NOMO-1 treated with DMSO at 0.1 percent for 48 hours (cell line): ENCODE measurements around the gene MAD1L1.
A peak's percentile ranks its signal among the peaks of the same experiment; 100 is the strongest.

Experiments
- DNase-seq: peaks from one replicate; lab custom pipeline; 2025; ENCODE audit not compliant: unreplicated experiment; lab: John Stamatoyannopoulos, UW

Gene MAD1L1

DNA sequence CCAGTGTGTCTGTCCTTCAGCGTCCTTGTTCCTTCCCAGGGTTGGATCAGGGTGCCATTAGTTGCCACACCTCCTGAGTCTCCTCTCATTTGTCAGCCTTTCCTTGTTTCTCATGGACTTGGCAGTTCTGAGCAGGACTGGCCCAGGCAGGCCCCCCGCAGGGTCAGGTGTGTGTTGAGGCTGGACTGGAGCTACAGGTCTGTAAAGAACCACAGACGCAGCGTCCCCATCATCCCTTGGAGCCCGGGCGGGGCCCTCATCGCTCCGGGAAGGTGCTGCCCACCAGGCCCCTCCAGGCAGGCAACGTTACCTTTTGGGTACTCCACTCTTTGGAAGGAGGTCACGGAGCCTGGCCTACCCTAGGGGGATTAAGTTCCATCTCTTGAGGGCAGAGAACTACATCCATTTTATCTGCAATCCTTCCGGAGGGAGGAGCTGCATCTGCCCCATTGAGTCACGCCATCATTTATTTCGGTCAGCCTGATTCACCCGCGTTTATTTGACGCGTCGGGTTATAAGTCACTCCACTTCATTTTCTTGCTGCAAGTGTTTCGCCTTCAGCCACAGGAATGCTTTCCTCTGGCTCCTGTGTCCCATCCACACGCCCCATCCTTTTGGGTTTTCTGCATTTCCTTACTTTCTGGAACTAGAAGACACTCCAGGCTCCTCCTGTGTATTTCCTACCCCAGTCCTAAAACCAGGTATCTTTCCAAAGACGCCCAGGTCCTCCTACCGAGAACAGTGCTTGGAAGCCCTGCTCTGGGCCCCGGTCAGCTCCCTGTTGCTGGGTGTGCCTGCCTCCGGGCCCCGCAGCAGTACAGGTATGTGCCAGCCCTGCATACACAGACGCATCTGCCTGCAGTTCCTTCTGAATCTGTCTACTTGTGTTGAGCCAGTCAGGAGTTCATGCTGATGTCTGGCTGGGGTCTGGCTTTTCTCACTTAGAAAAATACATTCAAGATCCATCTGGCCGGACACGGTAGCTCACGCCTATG, 141.9 kb downstream of the MAD1L1 start:
- no peak for DNase-seq

DNA sequence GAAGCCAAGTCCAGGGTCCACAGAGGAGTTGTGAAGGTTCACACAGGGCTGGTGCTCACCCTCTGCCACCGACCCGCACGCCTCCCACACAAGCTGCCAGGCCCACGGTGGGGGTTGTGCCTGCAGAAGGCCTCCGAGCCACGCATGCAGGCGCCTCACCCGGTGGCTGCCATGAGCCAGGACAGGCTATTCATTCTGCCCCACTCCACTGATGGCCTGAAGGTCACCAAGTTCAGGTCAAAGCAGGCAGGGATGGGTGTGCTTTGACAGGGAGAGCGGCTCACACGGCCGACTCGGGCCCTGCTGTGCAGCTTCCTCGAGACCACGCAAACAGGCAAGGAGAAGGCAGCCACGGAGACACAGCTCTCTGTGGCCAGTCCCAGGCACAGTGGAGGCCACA, 143.9 kb downstream of the MAD1L1 start:
- no peak for DNase-seq

DNA sequence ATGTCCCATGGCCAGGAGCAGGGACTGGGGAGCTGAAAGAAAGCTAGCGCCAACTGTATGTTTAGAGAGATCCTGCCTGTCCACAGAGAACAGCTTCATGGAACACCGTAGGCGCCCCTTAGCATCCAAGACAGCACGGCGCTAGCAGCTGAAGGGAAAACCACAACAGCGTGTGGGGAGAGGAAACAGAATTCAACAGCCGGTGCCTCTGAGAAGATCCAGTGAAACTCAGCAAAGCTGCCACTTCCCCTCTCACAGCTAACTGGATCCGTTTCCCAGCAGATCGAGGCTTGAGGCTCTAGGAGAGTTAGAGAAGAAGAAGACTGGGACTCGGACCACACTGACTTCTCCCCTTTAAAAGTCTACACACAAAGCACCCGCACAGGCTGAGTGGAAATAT, 145.0 kb downstream of the MAD1L1 start:
- peak; percentile 84 for DNase-seq

DNA sequence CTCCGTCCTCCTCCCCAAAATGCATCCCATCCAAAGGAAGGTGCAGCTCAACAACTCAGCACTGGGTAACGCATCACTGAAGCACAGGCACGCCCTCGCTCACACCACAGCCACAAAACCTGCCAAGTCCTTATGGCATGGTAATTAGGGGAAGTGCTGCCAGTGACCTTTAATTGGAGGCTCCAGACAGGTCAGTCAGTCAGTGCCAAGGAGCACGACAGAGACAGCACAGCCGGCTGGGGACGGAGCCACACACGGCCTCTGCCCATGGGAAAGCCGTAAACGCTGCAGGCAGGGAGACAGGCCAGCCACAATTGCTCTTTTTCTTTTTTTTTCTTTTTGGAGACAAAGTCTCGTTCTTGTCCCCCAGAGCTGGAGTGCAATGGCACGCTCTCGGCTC, 146.5 kb downstream of the MAD1L1 start:
- no peak for DNase-seq

DNA sequence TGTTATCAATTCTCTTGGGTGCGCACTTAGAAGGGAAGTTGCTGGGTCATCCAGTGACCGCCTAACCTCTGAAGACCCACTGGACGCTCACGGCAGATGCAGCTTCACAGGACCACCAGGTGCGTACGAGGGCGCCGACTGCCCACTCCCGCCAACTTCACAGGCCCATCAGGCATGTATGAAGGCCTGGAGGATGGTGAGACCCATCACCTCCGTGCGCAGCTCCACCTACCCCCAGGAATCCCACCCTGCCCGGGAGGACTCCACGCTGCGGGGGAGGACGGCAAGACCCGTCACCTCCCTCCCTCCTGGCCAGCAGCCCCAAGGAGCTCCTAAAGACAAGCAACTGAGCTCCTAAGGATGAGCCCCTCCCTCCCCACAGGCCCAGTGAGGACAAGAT, 146.9 kb downstream of the MAD1L1 start:
- no peak for DNase-seq

DNA sequence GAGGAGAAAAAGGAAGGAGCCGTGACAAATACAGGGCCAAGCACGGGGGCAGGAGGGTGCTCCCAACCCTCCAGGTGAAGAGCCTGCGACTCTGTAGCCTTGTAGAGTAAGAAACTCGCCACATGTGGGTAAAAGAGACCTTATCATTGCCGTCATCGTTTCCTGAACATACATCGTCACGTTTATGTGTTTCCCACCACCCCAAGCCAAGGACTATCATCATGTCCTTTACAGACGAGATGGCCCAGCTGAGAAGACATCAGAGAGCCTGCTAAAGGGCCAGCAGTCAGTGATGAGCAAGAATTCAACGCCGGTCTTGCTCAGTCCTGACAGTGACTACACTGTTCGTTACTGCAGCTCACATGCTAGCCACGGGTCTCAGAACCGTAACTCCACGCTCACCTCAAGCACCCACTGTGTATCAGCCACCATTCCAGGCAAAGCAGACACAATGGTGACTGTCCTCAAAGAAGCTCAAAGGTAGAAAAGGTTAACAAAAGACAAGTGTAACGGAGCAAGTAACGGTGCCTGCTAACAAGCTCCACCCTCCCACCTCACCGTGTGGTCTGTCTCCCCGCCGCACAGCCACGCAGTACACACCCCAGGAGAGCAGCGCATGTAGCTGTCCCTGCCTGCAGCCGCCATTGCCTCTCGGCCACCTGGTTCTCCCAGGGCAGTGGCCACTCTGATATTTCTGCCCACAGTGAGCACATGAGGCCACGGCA, 147.8 kb downstream of the MAD1L1 start:
- DNase-seq: no peak

DNA sequence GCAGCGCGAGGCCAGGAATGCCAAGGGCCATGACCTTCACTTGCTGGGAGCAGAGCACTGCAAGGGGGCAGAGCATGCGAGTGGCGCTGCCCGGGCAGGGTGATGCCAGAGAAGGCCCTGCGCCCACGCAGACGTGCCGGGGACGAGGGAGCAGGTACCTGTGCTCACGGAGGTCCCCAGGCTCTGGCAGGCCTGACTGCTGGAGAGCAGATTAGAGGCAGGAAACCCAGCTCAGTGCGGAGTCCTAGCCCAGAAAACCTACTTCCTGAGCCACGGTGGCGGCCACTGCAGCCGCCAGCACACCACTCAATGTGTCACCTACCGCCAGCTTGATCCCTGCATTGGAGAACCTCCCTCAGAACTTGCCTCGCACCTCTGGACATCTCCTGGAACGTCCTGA, 148.4 kb downstream of the MAD1L1 start:
- DNase-seq: no peak

DNA sequence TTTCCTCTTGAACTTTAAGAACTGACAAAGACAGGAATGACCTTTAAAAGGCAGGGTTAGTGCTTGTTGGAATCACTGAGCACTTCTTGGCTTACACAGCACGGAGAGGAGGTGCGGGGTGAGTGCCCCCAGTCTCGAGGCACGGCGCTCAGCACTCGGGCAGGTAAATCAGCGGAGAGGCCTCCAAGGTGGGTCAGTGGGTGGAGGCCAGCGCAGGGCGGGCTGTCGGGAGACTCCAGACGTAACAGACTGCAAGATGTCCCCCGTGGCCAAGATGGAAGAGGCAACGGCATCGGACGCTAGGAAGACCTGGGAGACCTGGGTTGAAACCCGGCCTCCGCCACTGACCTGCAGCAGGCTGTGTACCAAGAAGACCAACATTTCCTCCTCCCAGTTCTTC, 149.4 kb downstream of the MAD1L1 start:
- DNase-seq: no peak

DNA sequence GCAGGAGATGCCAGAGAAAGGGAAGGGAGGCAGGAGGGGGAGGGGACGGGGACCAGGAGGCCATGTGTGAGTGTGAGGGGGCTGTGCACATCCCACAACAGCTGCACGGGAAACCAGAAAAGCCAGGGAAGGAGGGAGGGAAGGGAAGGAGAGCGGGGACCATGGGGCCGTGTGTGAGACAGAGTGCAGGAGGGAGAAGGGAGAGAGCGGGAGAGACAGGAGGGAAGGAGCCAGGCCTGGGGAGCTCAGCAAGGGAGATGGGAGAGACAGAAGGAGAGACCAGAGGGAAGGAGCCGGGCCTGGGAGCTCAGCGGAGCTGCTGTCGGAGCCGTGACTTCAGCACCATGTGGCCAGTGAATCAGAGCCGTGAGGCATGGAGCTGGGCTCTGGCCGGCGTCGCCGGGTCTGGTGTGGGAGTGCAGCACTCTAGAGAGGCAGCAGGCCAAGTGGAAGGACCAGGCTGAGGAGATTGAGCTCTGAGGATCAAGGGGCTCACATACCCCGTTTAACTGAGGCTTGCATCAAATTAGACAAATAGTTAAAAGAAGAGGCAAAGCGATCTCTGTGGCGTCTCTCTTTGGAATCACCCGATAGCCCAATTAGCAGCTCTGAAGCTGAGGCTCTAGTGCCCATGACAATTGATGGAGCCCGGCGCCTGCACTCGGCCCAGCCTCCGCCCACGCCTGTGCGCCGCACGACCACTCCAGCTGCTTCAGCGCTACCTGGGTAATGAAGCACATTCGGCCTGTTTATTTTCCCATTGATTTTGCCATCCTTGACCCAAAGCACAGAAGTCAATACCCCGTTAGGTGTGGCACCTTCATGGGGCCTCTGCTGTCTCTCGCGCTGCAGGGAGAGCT, 150.4 kb downstream of the MAD1L1 start:
- DNase-seq: no peak

DNA sequence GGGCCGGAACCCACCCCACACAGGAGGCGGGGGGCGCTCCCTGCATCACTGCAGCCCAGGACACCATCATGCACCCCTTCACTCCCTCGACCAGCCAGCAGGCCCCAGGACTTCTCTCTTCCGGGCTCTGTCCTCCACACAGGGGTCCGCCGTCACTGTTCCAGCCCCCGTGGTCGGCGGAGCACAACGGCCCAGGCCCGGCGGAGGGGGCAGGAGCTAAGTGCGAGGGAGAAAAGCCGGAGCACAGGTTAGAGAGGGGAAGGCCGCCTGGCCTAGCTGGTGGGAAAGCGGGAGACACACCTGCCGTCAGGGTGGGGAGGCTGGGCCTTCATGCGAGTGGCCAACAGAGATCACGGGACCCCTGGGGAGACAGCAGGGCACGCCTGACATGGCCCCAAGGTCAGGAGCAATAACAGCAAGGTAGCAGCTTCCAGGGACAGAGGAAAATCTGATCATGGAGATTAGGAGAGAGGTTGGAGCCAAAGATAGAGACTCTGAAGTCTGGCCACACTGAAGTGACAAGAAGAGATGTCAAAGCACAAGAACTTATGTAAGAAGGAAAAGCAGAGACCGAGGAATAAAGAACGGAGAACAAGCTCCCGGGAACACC, 151.1 kb downstream of the MAD1L1 start:
- DNase-seq: no peak

DNA sequence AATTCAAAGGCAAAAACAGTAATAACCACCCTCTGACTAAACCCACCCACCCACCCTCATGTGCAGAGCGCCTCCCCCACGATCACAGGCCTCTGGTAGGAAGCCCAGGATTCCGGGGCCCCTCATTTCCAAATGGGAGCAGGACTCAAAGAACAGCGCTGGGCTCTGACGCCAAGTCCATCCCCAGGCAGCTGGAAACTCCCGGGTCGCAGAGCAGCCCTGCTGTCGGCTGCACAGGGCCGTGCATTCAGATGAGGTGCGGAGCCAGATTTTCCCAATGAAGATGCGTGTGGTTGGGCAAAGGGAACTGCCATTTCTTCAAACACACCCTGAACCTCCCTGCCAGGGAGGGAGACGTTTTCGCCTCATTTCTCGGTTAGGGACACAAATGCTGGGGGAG, 152.3 kb downstream of the MAD1L1 start:
- DNase-seq: no peak

DNA sequence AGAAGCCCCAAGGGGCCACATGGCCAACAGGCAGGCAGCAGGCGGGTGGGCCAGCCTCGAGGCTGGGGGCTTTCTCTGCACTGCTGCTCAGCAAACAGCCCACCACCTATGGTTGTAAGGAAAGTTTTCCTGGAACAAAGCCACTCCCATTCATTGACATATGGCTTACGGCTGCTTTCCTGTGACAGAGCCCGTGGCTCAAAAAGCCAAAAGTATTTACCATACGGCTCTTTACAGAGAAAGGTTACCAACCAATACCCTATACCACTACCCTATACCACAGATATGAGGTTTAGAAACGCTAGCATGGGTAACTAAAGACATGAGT, 152.7 kb downstream of the MAD1L1 start:
- no peak for DNase-seq

DNA sequence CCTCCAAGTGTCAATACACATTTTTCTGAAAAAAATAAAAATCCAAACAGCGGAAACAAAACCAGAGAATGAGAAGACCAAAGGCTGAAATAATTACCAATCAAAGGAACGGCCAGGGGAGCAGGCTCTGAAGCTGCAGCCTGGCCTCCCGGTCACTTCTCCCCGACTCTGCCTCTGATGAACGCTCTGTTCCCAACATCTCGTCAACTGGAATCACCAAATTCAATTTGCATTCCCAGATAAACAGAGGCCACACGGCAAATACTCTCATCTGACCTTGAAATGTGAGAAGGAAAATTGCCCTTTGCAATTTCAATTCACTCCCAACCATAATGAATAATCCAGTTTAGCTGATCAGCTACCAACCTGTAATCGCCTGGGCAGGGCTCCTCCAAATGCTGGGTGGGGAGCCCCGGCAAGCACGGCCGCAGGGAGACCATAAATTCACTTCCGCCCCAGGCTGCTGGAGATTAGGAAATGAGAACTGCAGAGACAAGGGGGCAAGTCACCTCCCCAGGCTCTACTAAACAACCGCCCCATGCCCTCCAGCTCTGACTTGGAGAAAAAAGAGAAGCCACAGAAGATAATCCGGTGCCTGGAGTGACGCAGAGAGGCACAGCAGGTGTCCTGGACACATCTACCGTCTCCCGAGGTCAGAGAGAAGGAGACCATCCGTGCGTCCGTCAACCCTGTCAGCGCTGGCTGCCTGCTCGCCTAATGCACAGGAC, 153.2 kb downstream of the MAD1L1 start:
- peak; percentile 92 for DNase-seq

DNA sequence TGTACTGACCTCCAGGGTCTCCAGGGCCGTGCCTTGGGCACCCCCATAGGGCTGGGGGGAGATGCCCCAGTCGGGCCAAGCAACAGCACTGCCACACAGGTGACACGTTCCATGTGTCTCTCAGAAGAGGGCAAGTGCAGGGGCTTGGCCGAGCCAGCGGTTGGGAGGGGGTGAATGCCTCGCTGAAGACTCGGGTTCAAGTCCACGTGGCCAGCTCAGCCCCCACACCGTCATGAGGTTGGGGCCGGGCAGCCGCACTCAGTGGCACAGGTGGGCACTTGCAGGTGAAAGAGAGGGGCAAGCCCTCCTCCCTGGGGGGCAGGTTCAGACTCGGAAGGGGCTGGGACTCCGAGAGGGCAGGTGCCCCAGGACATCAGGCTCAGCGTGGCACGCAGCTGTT, 153.8 kb downstream of the MAD1L1 start:
- no peak for DNase-seq

DNA sequence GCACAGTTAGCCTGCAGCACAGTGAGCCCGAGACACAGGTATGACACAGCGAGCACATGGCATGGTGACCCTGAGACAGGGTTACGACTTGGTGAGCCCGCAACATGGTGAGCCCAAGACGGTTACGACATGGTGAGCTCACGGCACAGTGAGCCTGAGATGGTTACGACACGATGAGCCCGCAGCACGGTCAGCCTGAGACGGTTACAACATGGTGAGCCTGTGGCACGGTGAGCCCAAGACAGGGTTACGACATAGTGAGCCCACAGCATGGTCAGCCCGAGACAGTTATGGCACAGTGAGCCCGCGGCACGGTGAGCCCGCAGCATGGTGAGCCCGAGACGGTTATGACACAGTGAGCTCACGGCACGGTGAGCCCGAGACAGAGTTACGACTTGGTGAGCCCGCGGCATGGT, 156.1 kb downstream of the MAD1L1 start:
- DNase-seq: peak; percentile 89

DNA sequence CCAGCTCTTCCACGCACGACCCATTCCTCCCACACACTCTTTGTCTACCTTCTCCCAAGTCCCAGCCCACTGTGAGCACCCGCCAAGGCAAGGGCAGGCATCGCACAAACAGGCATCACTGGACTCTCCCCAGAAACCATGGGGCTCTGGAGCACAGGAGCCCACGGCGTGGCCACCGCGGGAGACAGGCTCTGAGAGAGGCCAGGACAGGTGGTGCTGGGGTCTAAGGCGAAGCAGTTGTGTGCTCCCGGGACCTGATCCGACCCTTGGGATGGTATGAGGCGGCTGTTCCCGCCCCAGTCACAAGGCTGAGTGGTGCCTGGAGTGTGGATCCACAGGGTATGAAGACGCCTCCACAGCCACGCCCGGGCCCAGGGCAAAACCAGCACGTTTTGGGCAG, 156.9 kb downstream of the MAD1L1 start:
- DNase-seq: no peak

DNA sequence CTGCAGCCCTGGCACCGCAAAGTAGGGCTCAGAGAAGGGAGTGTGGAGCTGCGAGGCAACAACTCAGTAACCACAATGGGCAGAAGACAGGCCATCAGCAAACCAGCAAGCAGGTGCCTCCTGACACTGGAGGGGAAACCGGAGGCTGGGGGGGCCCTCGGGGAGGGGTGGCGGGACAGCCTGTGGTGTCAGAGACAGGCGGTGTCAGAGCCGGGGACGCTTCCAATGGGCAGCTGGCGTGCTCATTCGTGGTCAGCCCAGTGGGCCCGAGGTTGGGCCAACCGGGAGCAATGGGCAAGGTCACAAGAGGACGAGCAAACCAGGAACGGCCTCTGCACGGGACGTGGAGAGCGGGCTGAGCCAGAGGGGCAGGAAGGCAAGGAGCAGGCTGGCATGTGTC, 158.1 kb downstream of the MAD1L1 start:
- DNase-seq: no peak

DNA sequence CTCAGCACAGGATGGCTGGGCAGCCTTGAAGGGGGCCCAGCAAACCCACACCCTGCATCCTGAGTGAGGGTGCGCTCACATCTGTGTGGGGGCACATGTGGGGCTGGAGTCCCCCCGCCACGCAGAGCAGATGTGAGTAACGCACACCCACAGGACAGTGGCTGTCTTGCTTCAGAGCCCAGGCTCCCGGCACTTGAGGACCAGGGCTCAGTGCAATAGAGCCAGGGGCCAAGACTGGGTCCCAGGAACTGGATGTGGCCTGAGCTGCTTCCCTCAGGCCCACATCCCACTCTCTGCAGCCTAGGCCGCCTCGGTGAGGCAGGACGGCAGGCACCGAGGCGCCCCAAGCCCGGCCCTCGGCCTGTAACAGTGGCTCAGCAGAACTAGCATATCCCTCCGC, 159.9 kb downstream of the MAD1L1 start:
- no peak for DNase-seq

DNA sequence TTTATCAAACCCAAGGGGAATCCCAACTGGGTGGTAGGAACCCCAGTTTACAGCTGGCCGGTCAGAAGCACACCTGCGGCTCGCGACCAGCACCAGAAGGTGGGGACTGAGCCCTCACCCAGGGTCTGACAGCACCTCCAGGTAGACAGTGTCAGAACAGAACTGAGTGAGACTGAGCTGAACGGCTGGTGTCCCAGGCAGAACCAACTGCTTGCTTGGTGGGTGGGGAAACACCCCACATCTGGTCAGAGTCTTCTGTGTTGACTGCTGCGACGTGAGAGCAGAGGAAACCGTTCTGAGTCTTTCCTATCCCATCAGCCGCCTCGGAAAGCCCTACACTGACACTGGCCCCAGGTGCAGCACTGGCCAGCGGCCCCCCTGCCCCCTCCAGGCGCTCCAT, 160.7 kb downstream of the MAD1L1 start:
- no peak for DNase-seq

DNA sequence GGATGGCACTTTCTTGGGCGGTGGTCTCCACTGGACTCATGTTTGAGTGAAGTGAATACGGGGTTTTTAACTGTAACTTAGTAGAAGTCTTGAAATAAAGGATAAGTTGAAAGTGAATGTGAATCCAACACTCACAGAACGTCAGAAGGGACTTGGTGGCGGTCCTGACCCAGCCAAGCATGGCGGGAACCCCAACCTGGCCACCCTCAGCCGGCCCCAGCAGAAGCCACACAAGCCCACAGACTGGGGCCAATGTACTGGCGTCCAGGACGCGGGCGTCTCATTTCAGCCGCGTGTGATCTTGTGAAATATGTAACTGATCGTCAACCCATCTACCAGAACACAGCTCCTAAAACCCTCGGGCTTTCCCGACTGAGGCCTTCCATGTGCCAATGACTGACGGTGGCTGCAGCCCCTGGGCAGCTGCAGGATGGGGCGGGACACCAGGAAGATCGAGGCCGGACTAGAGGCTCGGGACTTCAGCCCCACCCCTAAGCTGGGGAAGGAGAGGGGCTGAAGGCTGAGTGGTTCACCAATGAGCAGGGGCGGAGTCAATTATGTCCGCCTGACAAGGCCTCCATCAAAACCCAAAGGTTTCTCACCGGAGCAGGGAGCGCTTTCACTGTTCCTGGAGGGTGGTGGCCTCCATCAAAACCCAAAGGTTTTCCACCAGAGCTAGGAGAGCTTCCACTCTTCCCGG, 161.5 kb downstream of the MAD1L1 start:
- no peak for DNase-seq
